Osteocyte (in vitro differentiated cells): ENCODE results near the gene SYNGAP1. TPM values are rescaled to one million over a fixed set of nuclear protein-coding genes. Genes with fewer than 3 reads are reported as not detected.
"Not testable (repeated sequence)": the region's sequence is repeated elsewhere in the genome, so short reads cannot be mapped to it uniquely, and the experiment has no call there.

Source experiments
- DNase-seq: peaks from one replicate; pipeline ENCODE4 v3.0.0; 2021; ENCODE audit warnings: mixed read lengths; ENCODE audit not compliant: unreplicated experiment; ENCODE audit errors: extremely low spot score
- H3K27ac Mint-ChIP-seq: one replicate; pipeline ENCODE4 v1.8.0; 2021; ENCODE audit warnings: mild to moderate bottlenecking, mixed read lengths; ENCODE audit not compliant: unreplicated experiment
- H3K27me3 Mint-ChIP-seq: one replicate; pipeline ENCODE4 v1.8.0; 2021; ENCODE audit warnings: mixed read lengths; ENCODE audit not compliant: unreplicated experiment
- H3K36me3 Mint-ChIP-seq: one replicate; pipeline ENCODE4 v1.8.0; 2021; ENCODE audit warnings: mixed read lengths; ENCODE audit not compliant: unreplicated experiment
- H3K4me1 Mint-ChIP-seq: one replicate; pipeline ENCODE4 v1.8.0; 2021; ENCODE audit warnings: mixed read lengths; ENCODE audit not compliant: unreplicated experiment
- H3K4me3 Mint-ChIP-seq: one replicate; pipeline ENCODE4 v1.8.0; 2021; ENCODE audit warnings: mild to moderate bottlenecking, moderate library complexity, mixed read lengths; ENCODE audit not compliant: unreplicated experiment
- H3K9me3 Mint-ChIP-seq: one replicate; pipeline ENCODE4 v1.8.0; 2021; ENCODE audit warnings: mixed read lengths; ENCODE audit not compliant: unreplicated experiment
- CTCF ChIP-seq: fragments of 200-600 bp; sonication (generic); IDR thresholded peaks from 2 replicates; pipeline ENCODE4 v1.5.0; 2021; ENCODE audit warnings: antibody characterized with exemption, mild to moderate bottlenecking, moderate library complexity
- total RNA-seq: library from RNA; stranded (reverse); gene quantifications from 2 replicates; pipeline ENCODE4 v1.2.1, GENCODE V29; 2021

Gene SYNGAP1
- total RNA-seq, 1 donor from 2014 or later: 34.7 TPM

DNA sequence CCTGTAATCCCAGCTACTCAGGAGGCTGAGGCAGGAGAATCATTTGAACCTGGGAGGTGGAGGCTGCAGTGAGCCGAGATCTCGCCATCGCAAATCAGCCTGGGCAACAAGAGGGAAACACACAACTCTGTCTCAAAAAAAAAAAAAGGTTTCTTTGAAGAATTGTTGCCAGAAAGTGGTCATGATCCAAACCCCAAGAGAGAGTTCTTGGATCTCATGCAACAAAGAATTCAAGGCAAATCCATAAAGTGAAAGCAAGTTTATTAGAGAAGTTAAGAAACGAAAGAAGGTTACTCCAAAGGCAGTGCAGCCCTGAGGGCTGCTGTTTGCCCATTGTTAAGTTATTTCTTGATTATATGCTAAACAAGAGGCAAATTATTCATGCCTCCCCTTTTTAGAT, 42.7 kb upstream of the SYNGAP1 start:
- Mint-ChIP-seq H3K36me3 (no peaks in the 10 kb centered on the region), H3K9me3 (no peaks in the 10 kb centered on the region), H3K27me3 (peaks cover 5% of the 10 kb centered on the region), H3K4me3 (no peak overlapping the region), H3K27ac (no peak overlapping the region), H3K4me1 (peaks cover 6% of the 10 kb centered on the region)
- TF ChIP-seq CTCF: no peak
- DNase-seq: no peak

- not testable (repeated sequence) for H3K9me3 Mint-ChIP-seq, H3K4me3 Mint-ChIP-seq, DNase-seq, H3K36me3 Mint-ChIP-seq, H3K4me1 Mint-ChIP-seq, H3K27me3 Mint-ChIP-seq, H3K27ac Mint-ChIP-seq
Measured at GRCh38 chr6:33379184-33379583, 40.7 kb upstream of the SYNGAP1 start.

GRCh38 chr6:33380272-33380981, 39.4 kb upstream of the SYNGAP1 start:
- no peak overlapping the region for H3K4me3 Mint-ChIP-seq
- H3K36me3 Mint-ChIP-seq: no peaks in the 10 kb centered on the region
- H3K9me3 Mint-ChIP-seq: no peaks in the 10 kb centered on the region
- peaks cover 3% of the 10 kb centered on the region for H3K4me1 Mint-ChIP-seq
- H3K27me3 Mint-ChIP-seq: peaks cover 5% of the 10 kb centered on the region
- no peak for TF ChIP-seq CTCF
- DNase-seq: no peak
- H3K27ac Mint-ChIP-seq: no peak overlapping the region

- Mint-ChIP-seq H3K9me3 (no peaks in the 10 kb centered on the region), H3K4me3 (no peak overlapping the region), H3K27ac (no peak overlapping the region), H3K27me3 (peaks cover 5% of the 10 kb centered on the region), H3K4me1 (peaks cover 2% of the 10 kb centered on the region), H3K36me3 (no peaks in the 10 kb centered on the region)
- no peak for DNase-seq
- TF ChIP-seq CTCF: no peak
Measured at GRCh38 chr6:33383427-33384185, 36.3 kb upstream of the SYNGAP1 start.

- H3K4me1 Mint-ChIP-seq: peaks cover 2% of the 10 kb centered on the region
- peaks cover 5% of the 10 kb centered on the region for H3K27me3 Mint-ChIP-seq
- peak; percentile 54 for TF ChIP-seq CTCF
- no peak for DNase-seq
- no peak overlapping the region for H3K27ac Mint-ChIP-seq
- H3K36me3 Mint-ChIP-seq: no peaks in the 10 kb centered on the region
- H3K9me3 Mint-ChIP-seq: no peaks in the 10 kb centered on the region
- H3K4me3 Mint-ChIP-seq: no peak overlapping the region
Measured at GRCh38 chr6:33384581-33385020, 35.3 kb upstream of the SYNGAP1 start.
